HEK293 (cell line): Measurements from ENCODE around the gene SH3RF1.

Source experiments
- BCL11A ChIP-seq: fragments of 450-650 bp; formaldehyde crosslinking; IDR thresholded peaks from 2 replicates; pipeline ENCODE4 v1.5.1; 2016; ENCODE audit warnings: low read depth, missing biosample characterization, missing genetic modification characterization
- TCF7L2 ChIP-seq: IDR thresholded peaks from 2 replicates; pipeline ENCODE4 v1.6.1; 2011; ENCODE audit warnings: low read depth, mild to moderate bottlenecking, inconsistent platforms, low read length, moderate library complexity, borderline replicate concordance
- ZNF175 ChIP-seq: fragments of 450-650 bp; formaldehyde crosslinking; IDR thresholded peaks from 2 replicates; pipeline ENCODE4 v1.5.1; 2016; ENCODE audit warnings: missing biosample characterization, missing genetic modification characterization
- ZNF354C ChIP-seq: fragments of 450-650 bp; formaldehyde crosslinking; IDR thresholded peaks from 2 replicates; pipeline ENCODE4 v1.5.1; 2016; ENCODE audit warnings: missing biosample characterization, missing genetic modification characterization, low read depth, borderline replicate concordance
- TF ChIP-seq, protein P1 (sequence below): fragments of 450-650 bp; formaldehyde crosslinking; IDR thresholded peaks from 2 replicates; pipeline ENCODE4 v1.5.1; 2016; ENCODE audit warnings: missing biosample characterization, missing genetic modification characterization

DNA sequence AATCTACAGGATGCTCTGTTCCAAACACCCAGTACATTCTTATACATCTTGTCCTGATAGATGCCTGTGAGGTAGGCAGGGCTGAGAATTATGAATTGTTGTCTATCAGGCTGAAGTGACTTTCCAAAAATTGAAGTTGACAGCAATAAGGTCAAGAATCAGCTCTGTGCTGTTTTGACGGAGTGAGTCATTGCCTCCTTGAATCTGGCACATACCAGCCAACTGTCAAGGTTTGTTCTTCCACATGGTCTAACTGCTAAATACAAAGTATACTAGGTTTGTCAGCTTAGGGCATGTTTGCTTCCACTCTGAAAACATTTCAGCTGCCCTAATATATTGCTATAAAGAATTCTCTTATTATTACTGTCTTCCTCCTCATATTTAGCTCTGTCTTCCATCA, 32.3 kb downstream of the SH3RF1 start:
- TF ChIP-seq BCL11A (tag by site-specific recombination) (no peak), ZNF175 (tag by site-specific recombination) (no peak), ZNF354C (tag by site-specific recombination) (no peak), TCF7L2 (no peak)
- TF ChIP-seq, protein P1, sequence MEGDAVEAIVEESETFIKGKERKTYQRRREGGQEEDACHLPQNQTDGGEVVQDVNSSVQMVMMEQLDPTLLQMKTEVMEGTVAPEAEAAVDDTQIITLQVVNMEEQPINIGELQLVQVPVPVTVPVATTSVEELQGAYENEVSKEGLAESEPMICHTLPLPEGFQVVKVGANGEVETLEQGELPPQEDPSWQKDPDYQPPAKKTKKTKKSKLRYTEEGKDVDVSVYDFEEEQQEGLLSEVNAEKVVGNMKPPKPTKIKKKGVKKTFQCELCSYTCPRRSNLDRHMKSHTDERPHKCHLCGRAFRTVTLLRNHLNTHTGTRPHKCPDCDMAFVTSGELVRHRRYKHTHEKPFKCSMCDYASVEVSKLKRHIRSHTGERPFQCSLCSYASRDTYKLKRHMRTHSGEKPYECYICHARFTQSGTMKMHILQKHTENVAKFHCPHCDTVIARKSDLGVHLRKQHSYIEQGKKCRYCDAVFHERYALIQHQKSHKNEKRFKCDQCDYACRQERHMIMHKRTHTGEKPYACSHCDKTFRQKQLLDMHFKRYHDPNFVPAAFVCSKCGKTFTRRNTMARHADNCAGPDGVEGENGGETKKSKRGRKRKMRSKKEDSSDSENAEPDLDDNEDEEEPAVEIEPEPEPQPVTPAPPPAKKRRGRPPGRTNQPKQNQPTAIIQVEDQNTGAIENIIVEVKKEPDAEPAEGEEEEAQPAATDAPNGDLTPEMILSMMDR (tag by site-specific recombination), result no peak
